Cerebellar nuclear complex (tissue), 1 donor: ENCODE results near the gene PBX1.

ENCODE experiments used
- DNase-seq, 2 experiments: peaks; one replicate each; lab custom pipeline; 2025; lab: John Stamatoyannopoulos, UW

PBX1 gene

DNA sequence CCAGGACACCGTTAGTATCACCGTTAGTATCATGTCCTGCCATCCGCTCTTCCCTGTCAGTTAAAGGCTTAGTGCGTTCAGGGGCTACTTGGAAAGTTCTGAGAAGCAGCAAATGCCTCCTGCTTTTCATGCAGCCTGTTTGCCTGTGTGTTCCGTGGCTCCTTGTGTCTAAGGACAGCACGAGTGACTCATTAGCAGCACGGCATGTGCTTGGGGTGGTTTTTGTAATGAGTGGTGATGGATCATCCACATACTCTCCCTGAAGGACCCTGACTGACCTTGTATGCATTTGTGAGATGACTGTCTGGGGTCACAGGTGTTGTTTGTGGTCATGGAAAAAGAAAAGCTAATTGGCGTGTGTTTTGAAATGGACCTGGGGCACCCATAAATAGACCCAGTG, 221.9 kb downstream of the PBX1 start:
- no peak for DNase-seq

- no peak for DNase-seq
These were observed 223.0 kb downstream of the PBX1 start for GRCh38 chr1:164781972-164782371.

DNA sequence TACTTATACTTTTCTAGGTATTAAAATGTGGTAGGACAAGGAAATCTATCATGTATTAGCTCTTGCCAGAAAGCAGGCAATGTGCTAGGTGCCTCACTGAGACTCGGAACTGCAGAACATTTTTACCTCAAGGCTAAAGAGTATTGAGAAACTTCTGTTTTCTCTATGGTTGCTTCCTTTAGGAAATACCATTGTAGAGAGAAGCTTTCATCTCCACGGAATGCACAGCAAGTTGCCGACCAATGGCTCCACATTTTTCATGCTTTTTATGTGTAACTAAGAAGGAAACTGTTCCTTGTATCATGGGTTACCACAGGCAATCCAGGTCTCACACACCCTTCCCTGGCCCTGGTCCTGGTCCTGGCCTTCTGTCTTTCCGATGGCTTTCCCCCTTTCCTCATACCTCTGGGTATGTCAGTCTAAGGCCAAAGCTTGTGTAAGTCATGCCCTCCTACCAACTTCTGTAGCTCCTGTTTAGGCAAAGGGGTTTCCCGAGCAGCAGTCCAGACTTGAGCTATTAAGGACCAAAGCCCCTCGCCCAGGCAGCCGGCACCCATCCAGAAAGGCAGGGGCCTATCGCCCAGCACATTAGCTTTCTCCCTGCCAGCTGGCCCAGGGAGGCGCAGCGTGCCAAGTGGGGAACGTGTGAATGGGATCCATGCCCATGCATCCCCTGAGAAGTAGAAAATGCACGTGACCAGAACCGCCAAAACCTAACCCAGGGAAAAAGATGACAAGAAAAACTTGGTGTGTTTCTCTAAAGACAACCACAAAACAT, 225.0 kb downstream of the PBX1 start:
- no peak for DNase-seq

DNA sequence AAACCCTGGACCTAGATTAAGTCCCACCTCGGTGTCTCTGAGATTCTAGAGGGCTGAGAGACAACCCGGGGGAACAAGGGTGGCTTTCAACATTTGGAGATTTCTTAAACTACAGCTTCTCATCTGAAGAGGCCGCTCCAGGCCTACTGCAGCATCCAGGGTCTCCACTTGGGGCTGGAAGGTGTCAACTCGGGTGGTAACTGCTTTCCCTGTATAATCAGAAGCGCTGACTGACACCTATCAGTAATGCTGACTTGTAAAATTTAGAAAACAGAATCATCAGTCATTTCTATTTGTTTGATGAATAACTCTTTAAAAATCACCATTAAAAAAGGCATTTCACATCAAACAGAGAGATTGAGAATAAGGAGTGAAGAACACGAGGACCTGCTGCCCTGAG, 226.0 kb downstream of the PBX1 start:
- DNase-seq: no peak

DNA sequence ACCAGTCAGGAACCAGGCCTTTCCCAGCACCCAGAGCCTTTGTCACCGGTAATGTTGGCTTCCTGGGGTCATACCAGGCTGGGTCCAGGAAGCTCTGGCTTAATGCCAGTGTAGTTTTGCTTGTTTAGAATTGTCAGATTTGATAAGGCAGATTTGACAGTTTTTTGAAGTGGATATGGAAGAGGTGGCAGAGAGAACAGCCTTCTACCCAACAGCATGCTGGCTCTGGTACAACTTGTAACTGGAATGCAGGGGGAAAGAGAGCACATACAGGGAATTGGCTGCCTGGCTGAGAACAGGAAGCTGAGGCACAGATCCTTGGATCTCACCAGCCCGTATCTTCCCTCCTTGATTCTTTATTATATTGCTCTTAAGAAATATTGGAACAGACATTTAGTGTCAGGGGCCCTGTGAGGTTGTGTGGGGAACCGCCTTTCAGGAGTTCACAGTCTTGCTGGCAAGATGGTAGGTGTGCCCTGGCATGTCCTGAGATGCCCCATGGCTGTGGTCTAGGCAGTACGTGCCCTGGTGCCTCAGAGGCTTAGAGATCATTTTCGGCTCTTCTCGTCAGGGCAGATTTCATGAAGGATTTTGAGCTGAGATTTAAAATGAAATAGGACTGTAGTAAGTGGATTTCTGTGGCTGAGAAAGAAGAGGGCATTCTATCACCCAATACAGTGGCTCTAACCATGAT, 227.0 kb downstream of the PBX1 start:
- DNase-seq: no peak

- peak in 1 of 2 experiments; percentile 58 for DNase-seq
These were observed 228.2 kb downstream of the PBX1 start for GRCh38 chr1:164786980-164787833.

GRCh38 chr1:164787834-164788231, 228.8 kb downstream of the PBX1 start:
- DNase-seq: no peak

DNA sequence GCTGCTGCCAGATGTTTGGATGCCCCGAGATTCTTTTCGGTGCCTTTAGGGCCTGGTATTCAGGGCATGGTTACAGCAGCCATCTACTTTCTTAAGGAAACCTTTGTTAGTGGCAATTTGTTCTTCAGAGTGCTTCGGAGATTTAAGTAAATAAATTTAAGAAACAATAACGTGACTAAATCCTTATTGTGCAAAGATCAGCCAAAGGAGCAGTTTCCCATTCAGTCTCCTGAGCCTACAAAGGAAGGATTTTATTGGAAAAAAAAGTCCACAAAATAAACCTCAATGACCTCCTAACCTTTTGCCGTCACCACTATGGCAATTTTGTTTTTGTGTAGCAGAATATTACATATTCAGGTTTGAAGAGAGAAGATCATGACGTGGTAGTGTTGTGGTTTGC, 231.1 kb downstream of the PBX1 start:
- no peak for DNase-seq

DNA sequence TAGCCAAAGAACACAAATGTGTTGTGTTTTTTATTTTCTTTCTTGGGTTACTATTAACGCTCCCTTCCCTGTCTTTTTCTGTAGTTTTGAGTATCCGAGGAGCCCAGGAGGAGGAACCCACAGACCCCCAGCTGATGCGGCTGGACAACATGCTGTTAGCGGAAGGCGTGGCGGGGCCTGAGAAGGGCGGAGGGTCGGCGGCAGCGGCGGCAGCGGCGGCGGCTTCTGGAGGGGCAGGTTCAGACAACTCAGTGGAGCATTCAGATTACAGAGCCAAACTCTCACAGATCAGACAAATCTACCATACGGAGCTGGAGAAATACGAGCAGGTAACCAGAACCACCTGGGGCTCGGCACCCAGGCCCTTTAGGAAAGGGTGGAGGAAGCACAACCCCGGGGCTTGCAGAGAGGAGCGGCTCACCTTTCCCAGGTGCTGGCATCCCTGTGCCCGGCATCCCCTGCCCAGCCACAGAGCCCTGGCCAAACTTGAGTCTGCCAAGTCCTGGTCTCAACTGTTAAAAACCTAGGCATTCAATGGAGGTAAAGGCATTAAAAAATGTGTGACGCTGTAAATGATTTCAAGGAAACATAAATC, 233.5 kb downstream of the PBX1 start:
- DNase-seq: no peak

GRCh38 chr1:164794356-164794755, 235.4 kb downstream of the PBX1 start:
- no peak for DNase-seq

DNA sequence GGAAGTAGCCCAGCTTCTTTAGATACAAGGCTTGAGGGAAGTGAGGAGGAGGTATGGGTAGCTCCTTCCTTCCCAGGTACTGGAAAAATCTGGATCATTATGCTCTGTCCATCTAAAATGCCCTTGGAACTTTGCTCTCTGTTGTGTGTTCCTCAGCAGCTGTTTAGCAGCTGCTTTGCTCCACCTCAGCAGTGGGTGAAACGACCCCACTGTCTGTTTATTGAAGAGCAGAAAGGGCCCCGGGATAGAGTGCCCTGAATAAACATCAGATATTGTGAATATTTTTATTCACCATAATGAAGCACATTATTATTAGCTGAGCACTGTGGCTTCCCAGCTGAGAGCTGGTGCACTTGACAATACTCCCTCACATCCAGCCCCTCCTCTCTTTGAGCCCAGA, 237.9 kb downstream of the PBX1 start:
- no peak for DNase-seq

- no peak for DNase-seq
These were observed 242.3 kb downstream of the PBX1 start for GRCh38 chr1:164801246-164801731.

DNA sequence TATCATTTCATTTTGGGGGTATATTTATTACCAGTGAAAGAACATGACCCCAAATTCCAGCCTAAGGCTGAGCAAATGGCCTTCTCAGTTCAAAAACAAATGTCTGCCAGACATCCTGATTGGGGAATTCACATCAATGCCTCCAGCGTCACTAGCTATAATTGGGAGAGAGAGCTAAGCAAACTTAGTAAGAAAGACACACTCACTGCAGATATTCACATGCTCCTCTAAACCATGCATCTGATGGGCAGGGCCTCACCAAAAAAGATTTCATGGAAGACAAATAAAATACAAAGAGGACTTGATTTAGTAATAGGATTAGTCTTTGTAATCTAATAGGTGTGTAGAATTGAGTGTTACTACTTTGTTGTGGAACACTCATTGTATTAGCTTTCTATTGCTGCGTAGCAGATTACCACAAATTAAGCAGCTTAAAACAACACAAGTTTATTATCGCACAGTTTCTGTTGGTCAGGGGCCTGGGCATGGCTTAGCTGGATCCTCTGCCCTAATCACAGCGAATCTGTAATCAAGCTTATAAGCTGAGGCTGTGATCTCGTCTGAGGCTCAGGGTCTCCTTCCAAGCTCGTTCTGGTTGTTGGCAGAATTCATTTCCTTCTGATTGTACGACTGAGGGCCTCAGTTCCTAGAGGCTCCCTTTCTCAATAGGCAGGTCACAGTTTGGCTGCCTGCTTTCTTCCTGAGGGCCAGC, 243.0 kb downstream of the PBX1 start:
- DNase-seq: no peak

GRCh38 chr1:164802529-164803282, 243.7 kb downstream of the PBX1 start:
- no peak for DNase-seq

- DNase-seq: no peak
These were observed 244.4 kb downstream of the PBX1 start for GRCh38 chr1:164803366-164803765.

DNA sequence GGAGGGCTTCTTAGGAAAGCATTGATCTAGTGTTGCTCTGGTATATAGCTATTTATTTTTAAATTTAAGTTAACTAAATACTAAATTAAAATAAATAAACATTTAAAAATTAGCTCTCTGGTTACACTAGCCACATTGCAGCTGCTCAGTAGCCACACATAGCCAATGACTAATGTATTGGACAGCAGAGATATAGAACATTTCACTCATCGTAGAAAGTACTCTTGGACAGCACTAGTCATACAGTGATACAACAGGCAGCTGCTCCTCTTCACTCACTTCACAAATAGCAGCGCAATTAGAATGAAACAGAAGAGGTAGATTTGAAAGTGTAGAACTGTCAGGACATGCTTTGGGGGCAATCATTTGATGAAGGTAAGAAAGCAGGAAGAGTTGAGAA, 245.4 kb downstream of the PBX1 start:
- no peak for DNase-seq

DNA sequence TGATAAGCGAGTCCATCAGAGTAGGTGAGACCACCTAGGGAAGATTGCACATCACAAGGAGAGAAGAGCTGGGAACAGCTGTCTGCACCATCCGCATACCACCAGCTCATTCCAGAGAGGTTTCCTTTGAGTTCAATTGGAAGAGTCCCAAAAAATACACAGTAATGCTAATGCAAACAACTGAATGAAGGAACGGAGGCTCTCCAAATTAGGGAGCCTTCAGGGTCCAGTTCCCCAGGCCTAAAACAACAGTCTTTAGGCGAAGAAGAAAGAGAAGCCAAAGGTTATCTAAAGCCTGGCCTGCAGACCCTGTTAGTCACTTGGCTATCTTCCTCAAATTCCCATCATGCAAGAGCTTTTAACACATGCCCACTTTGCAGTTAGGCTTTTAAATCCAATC, 246.4 kb downstream of the PBX1 start:
- DNase-seq: no peak

DNA sequence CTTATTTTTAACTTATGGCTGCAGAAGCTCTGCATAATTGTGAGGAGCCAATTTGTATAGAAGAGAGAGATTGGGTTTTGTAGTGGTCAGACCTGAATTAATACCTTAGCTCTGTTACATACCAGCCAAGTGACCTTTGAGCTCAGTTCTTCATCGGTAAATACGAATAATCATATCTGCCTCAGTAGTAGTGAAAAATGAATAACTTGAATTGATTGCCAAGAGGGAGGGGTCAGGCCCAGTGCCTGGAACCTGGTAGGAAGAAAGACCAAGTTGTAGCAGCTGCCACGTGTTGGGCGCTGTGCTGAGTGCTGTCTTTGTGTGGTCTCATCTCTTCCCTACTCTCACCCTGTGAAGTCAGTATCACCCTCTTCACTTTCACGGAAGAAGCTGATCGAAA, 247.5 kb downstream of the PBX1 start:
- no peak for DNase-seq

DNA sequence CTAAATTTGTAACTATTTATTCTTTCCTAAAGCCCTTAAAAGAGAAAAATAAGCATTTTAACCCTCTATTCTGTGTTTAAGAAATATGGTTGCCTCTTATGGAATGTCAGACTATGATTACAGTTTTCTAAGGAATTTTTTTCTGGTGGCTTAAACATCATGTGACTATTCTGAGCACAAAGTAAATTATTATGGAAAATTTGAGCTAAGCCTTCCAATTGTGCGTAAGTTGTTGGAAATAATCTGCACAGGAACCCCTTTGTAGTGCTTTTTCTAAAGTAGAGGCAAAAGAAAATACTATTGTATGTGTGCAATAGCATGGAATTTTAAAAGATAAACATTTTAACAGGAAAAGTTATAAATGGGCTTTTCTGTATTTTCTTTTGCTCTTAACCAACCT, 254.8 kb downstream of the PBX1 start:
- DNase-seq: no peak

DNA sequence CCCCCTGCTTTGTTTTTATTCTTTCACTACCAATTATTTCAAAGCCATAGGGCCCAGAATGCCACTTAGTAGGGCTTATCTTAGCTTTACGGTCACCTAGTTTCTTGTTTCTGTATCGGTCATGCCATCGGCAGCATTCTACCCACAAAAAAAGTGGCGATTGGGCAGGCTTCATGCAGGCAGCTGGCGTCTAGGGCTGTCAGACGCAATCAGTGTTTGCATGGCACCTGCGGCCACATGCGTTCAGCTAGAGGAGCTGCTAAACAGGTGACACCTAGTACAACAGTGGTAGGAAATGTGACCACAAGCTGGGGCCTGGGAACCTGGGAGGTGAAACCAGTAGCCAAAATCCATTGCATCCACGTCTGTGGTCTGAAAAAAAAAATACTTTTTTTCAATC, 262.7 kb downstream of the PBX1 start:
- DNase-seq: no peak
